Neural progenitor cell (in vitro differentiated cells): ENCODE results near the gene VWA8. TPM values are rescaled to one million over a fixed set of nuclear protein-coding genes. Genes with fewer than 3 reads are reported as not detected.

ENCODE experiments used
- DNase-seq: peaks from one replicate; pipeline ENCODE4 v3.0.0-alpha.2; 2016; ENCODE audit warnings: low spot score
- H2AFZ ChIP-seq: fragments of 200-600 bp; sonication (generic); replicated peaks from 2 replicates; pipeline ENCODE4 v1.6.1; 2016; ENCODE audit warnings: antibody characterized with exemption
- H3F3A ChIP-seq: fragments of 200-600 bp; sonication (generic); 2 replicates; pipeline ENCODE4 v1.6.1; 2016; ENCODE audit warnings: antibody characterized with exemption, low read depth
- H3K27ac ChIP-seq: fragments of 200-600 bp; sonication (generic); 2 replicates; pipeline ENCODE4 v1.5.1; 2016; ENCODE audit warnings: mild to moderate bottlenecking
- H3K27me3 ChIP-seq: fragments of 200-600 bp; sonication (generic); 2 replicates; pipeline ENCODE4 v1.6.1; 2016; ENCODE audit warnings: mild to moderate bottlenecking, moderate library complexity
- H3K36me3 ChIP-seq: fragments of 200-600 bp; sonication (generic); 2 replicates; pipeline ENCODE4 v1.5.1; 2016
- H3K4me1 ChIP-seq: fragments of 200-600 bp; sonication (generic); 2 replicates; pipeline ENCODE4 v1.6.1; 2016; ENCODE audit warnings: mixed run types
- H3K4me2 ChIP-seq: fragments of 200-600 bp; sonication (generic); 2 replicates; pipeline ENCODE4 v1.6.1; 2016
- H3K4me3 ChIP-seq: fragments of 200-600 bp; sonication (generic); 2 replicates; pipeline ENCODE4 v1.5.1; 2016
- H3K79me2 ChIP-seq: fragments of 200-600 bp; sonication (generic); 2 replicates; pipeline ENCODE4 v1.6.1; 2016; ENCODE audit warnings: low read depth
- H3K9ac ChIP-seq: fragments of 200-600 bp; sonication (generic); 2 replicates; pipeline ENCODE4 v1.6.1; 2016
- H3K9me3 ChIP-seq: fragments of 200-600 bp; sonication (generic); 2 replicates; pipeline ENCODE4 v1.5.1; 2016; ENCODE audit warnings: low read depth
- H4K20me1 ChIP-seq: fragments of 200-600 bp; sonication (generic); 2 replicates; pipeline ENCODE4 v1.6.1; 2016; ENCODE audit warnings: low read depth
- H3K27ac Mint-ChIP-seq: 3 replicates; pipeline ENCODE4 v1.8.0; 2021; ENCODE audit warnings: mixed read lengths
- H3K27me3 Mint-ChIP-seq: 2 replicates; pipeline ENCODE4 v1.8.0; 2022; ENCODE audit warnings: low read depth, mild to moderate bottlenecking, inconsistent platforms, moderate library complexity, mixed read lengths; ENCODE audit not compliant: insufficient read depth
- H3K36me3 Mint-ChIP-seq: 3 replicates; pipeline ENCODE4 v1.8.0; 2021; ENCODE audit warnings: mixed read lengths
- H3K4me1 Mint-ChIP-seq: 3 replicates; pipeline ENCODE4 v1.8.0; 2021; ENCODE audit warnings: mixed read lengths
- H3K4me3 Mint-ChIP-seq: 3 replicates; pipeline ENCODE4 v1.8.0; 2021; ENCODE audit warnings: mild to moderate bottlenecking, moderate library complexity, mixed read lengths
- H3K9me3 Mint-ChIP-seq: 3 replicates; pipeline ENCODE4 v1.8.0; 2020; ENCODE audit warnings: mixed read lengths
- EZH2 ChIP-seq: fragments of 200-600 bp; sonication (generic); IDR thresholded peaks from 2 replicates; pipeline ENCODE4 v1.6.1; 2017; ENCODE audit warnings: antibody characterized with exemption, mild to moderate bottlenecking, moderate library complexity
- EZH2phosphoT487 ChIP-seq: fragments of 200-600 bp; sonication (generic); IDR thresholded peaks from 2 replicates; pipeline ENCODE4 v1.6.1; 2017; ENCODE audit warnings: antibody characterized with exemption
- total RNA-seq: library from RNA; depleted of rRNA; stranded (reverse); fragments of >200 nt; gene quantifications from 2 replicates; pipeline ENCODE4 v1.2.3, GENCODE V29; 2015; ENCODE audit warnings: low replicate concordance
- TF ChIP-seq, protein P1 (sequence below): fragments of 200-600 bp; sonication (generic); IDR thresholded peaks from 2 replicates; pipeline ENCODE4 v1.5.1; 2017; ENCODE audit warnings: antibody characterized with exemption, mild to moderate bottlenecking

Gene VWA8
- total RNA-seq, 1 donor from 2014 or later, result 12.6 TPM

DNA sequence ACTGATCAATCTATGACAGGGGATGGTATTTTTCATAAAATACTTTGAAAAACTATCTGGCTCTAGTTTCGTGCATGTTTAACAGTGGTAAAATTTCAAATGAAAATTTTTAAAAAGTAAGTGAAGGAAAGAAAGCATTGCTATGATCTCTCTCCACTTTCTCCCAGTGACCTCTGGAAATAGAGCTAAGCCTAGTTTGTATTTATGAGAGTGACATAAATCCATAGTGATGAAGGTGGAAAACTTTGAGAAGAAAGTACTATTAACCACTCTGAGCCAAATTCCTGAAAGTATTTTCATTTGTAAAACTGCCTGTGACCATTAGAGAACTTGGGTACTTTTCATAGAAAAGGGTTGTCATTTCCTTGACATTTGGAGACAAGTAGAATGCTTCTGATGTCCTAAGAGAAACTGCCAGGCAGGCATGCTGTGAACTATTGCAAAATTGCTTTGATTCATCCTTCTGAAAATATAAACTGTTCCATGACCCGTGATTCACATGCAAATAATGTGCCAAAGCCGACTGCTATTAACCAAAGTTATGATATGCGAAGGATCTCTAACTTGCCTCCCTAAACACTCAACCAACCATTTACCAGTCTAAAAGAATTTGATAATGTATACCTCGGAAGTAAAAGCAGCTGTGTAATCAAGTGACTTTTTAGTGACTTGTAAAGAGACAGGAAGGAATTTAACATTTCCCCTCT lies 133.2 kb downstream of the VWA8 start:
- Histone ChIP-seq H2AFZ (no peak overlapping the region), H3K9me3 (no peaks in the 10 kb centered on the region), H3K27me3 (no peaks in the 10 kb centered on the region), H4K20me1 (no peaks in the 10 kb centered on the region), H3K27ac (no peak overlapping the region), H3K4me1 (no peaks in the 10 kb centered on the region), H3F3A (no peaks in the 10 kb centered on the region), H3K4me2 (no peak overlapping the region), H3K4me3 (no peak overlapping the region), H3K9ac (no peak overlapping the region), H3K79me2 (no peaks in the 10 kb centered on the region), H3K36me3 (no peaks in the 10 kb centered on the region)
- DNase-seq, result no peak
- H3K36me3 Mint-ChIP-seq, result no peaks in the 10 kb centered on the region
- TF ChIP-seq EZH2phosphoT487, result no peak
- TF ChIP-seq, protein P1, sequence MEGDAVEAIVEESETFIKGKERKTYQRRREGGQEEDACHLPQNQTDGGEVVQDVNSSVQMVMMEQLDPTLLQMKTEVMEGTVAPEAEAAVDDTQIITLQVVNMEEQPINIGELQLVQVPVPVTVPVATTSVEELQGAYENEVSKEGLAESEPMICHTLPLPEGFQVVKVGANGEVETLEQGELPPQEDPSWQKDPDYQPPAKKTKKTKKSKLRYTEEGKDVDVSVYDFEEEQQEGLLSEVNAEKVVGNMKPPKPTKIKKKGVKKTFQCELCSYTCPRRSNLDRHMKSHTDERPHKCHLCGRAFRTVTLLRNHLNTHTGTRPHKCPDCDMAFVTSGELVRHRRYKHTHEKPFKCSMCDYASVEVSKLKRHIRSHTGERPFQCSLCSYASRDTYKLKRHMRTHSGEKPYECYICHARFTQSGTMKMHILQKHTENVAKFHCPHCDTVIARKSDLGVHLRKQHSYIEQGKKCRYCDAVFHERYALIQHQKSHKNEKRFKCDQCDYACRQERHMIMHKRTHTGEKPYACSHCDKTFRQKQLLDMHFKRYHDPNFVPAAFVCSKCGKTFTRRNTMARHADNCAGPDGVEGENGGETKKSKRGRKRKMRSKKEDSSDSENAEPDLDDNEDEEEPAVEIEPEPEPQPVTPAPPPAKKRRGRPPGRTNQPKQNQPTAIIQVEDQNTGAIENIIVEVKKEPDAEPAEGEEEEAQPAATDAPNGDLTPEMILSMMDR, result no peak
- TF ChIP-seq EZH2, result no peak
- H3K4me1 Mint-ChIP-seq, result peaks cover 3% of the 10 kb centered on the region
- H3K27me3 Mint-ChIP-seq, result no peaks in the 10 kb centered on the region
- H3K4me3 Mint-ChIP-seq, result no peak overlapping the region
- no peaks in the 10 kb centered on the region for H3K9me3 Mint-ChIP-seq
- H3K27ac Mint-ChIP-seq, result no peak overlapping the region

DNA sequence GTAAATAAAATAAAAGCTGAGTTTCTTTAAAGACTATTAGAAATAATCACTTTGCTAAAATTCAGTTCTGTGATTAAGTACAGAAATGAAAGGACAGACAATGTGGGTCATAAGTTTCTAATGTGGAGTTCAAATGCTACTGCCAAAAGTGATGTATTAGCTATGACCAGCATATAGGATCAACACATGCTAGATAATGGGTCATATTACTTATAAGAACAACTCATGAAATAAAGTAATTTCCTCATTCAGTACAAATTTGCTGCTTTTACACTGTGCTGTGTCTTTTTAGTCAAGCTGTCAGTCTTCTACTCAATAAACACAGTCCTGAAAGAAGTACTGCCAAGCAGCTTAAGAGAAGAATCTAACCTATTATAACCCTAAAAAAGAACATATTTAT lies 135.2 kb downstream of the VWA8 start:
- no peaks in the 10 kb centered on the region for H3K36me3 Mint-ChIP-seq
- no peaks in the 10 kb centered on the region for H3K27me3 Mint-ChIP-seq
- TF ChIP-seq EZH2, result no peak
- TF ChIP-seq, protein P1, result no peak
- no peak for TF ChIP-seq EZH2phosphoT487
- Histone ChIP-seq H3K9ac (no peak overlapping the region), H3K4me1 (no peaks in the 10 kb centered on the region), H3K27ac (no peak overlapping the region), H3K27me3 (no peaks in the 10 kb centered on the region), H3K36me3 (no peaks in the 10 kb centered on the region), H3K9me3 (no peaks in the 10 kb centered on the region), H3K4me3 (no peak overlapping the region), H3K4me2 (no peak overlapping the region), H3K79me2 (no peaks in the 10 kb centered on the region), H4K20me1 (no peaks in the 10 kb centered on the region), H2AFZ (no peak overlapping the region), H3F3A (no peaks in the 10 kb centered on the region)
- no peak for DNase-seq
- no peak overlapping the region for H3K4me3 Mint-ChIP-seq
- peaks cover 3% of the 10 kb centered on the region for H3K4me1 Mint-ChIP-seq
- H3K9me3 Mint-ChIP-seq, result no peaks in the 10 kb centered on the region
- no peak overlapping the region for H3K27ac Mint-ChIP-seq

DNA sequence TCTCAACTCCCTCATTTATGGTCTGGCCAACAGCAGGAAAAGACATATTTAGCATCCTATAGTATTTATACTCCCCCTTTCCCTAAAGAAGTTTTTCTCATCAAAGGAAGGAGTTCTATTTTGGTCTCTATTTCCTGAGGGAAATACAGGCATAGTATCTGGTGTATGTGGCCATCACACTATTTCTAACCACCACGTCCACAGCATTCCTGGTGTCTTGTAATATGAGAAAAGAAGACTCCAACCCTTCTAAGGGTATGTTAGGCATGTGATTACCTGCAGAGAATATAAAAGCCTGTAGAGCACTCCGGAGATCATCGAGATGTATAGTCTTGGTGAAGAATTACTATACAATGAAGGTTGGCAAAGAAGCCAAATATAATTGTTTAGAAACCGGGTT lies 137.4 kb downstream of the VWA8 start:
- no peaks in the 10 kb centered on the region for H3K9me3 Mint-ChIP-seq
- H3K9me3 ChIP-seq, result no peaks in the 10 kb centered on the region
- no peaks in the 10 kb centered on the region for H3K27me3 ChIP-seq
- no peak overlapping the region for H3K4me2 ChIP-seq
- H3K4me3 ChIP-seq, result no peak overlapping the region
- no peaks in the 10 kb centered on the region for H4K20me1 ChIP-seq
- H2AFZ ChIP-seq, result no peak overlapping the region
- no peaks in the 10 kb centered on the region for H3K4me1 ChIP-seq
- H3K36me3 ChIP-seq, result no peaks in the 10 kb centered on the region
- H3K27me3 Mint-ChIP-seq, result no peaks in the 10 kb centered on the region
- H3K27ac Mint-ChIP-seq, result no peak overlapping the region
- no peak for DNase-seq
- H3K4me1 Mint-ChIP-seq, result peaks cover 3% of the 10 kb centered on the region
- TF ChIP-seq, protein P1, result no peak
- TF ChIP-seq EZH2, result no peak
- TF ChIP-seq EZH2phosphoT487, result no peak
- peaks cover 2% of the 10 kb centered on the region for H3K36me3 Mint-ChIP-seq
- no peaks in the 10 kb centered on the region for H3K79me2 ChIP-seq
- H3K4me3 Mint-ChIP-seq, result no peak overlapping the region
- H3F3A ChIP-seq, result no peaks in the 10 kb centered on the region
- no peak overlapping the region for H3K27ac ChIP-seq
- H3K9ac ChIP-seq, result no peak overlapping the region
